Measurements from ENCODE around the gene ADAMTSL3. TPM values are rescaled to one million over a fixed set of nuclear protein-coding genes. Genes with fewer than 3 reads are reported as not detected.

ADAMTSL3 gene
- total RNA-seq, 3 donors from 2014 or later, result 2.2 to 52.1 (median 4.1) TPM

- H3K4me3 ChIP-seq, result no peak overlapping the region
- no peak for DNase-seq
- H3K4me1 ChIP-seq (ENCODE audit: low read depth), result no peaks in the 10 kb centered on the region
- intact Hi-C loops (cut with DNase I, micrococcal nuclease), result no loop called here
- H3K9me3 ChIP-seq, result no peaks in the 10 kb centered on the region
- no peak for TF ChIP-seq CTCF (IDR thresholded peaks at IDR 0.05)
- no peaks in the 10 kb centered on the region for H3K36me3 ChIP-seq (ENCODE audit: low read depth)
- ATAC-seq, result no peak
Observed at GRCh38 chr15:84009616-84010015, 355.7 kb downstream of the ADAMTSL3 start.

GRCh38 chr15:84010246-84010645, 356.3 kb downstream of the ADAMTSL3 start:
- H3K36me3 ChIP-seq (ENCODE audit: low read depth), result no peaks in the 10 kb centered on the region
- H3K4me3 ChIP-seq, result no peak overlapping the region
- no peak for ATAC-seq
- DNase-seq, result no peak
- no peak for TF ChIP-seq CTCF (IDR thresholded peaks at IDR 0.05)
- intact Hi-C loops (cut with DNase I, micrococcal nuclease), result no loop called here
- H3K4me1 ChIP-seq (ENCODE audit: low read depth), result no peaks in the 10 kb centered on the region
- H3K9me3 ChIP-seq, result no peaks in the 10 kb centered on the region

DNA sequence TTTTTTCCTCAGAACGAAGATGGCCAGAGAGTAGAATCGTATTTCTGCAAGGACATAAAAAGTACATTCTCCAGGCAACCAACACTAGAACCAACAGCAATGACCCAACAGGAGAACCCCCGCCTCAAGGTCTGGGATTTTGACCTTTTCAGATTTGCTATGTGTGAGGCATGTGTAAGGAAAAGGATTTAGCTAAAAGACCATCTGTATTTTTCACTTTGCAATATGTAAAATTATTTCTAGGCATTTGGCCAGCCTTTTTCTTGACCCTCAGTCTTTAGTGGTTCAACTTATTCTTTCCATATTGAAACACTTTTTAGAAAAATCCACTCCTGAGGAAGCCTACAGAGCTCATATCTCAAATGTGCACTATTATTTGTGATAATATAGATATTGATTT, 362.4 kb downstream of the ADAMTSL3 start:
- Histone ChIP-seq H3K36me3 (ENCODE audit: low read depth) (no peaks in the 10 kb centered on the region), H3K4me1 (ENCODE audit: low read depth) (no peaks in the 10 kb centered on the region), H3K4me3 (no peak overlapping the region), H3K9me3 (no peaks in the 10 kb centered on the region)
- no peak for ATAC-seq
- DNase-seq, result no peak
- TF ChIP-seq CTCF (IDR thresholded peaks at IDR 0.05), result no peak
- intact Hi-C loops (cut with DNase I, micrococcal nuclease), result no loop called here

- no peak for ATAC-seq
- TF ChIP-seq CTCF (IDR thresholded peaks at IDR 0.05), result no peak
- Histone ChIP-seq H3K4me3 (no peak overlapping the region), H3K9me3 (no peaks in the 10 kb centered on the region), H3K4me1 (ENCODE audit: low read depth) (no peaks in the 10 kb centered on the region), H3K36me3 (ENCODE audit: low read depth) (no peaks in the 10 kb centered on the region)
- intact Hi-C loops (cut with DNase I, micrococcal nuclease), result no loop called here
- DNase-seq, result no peak
Observed at GRCh38 chr15:84022516-84022915, 368.6 kb downstream of the ADAMTSL3 start.

GRCh38 chr15:84023636-84024035, 369.7 kb downstream of the ADAMTSL3 start:
- DNase-seq, result peak in 1 of 3 donors; percentile 39
- H3K36me3 ChIP-seq (ENCODE audit: low read depth), result no peaks in the 10 kb centered on the region
- no peaks in the 10 kb centered on the region for H3K4me1 ChIP-seq (ENCODE audit: low read depth)
- ATAC-seq, result no peak
- no peak overlapping the region for H3K4me3 ChIP-seq
- no peaks in the 10 kb centered on the region for H3K9me3 ChIP-seq
- intact Hi-C loops (cut with DNase I, micrococcal nuclease), result no loop called here
- no peak for TF ChIP-seq CTCF (IDR thresholded peaks at IDR 0.05)
